ENCODE results near the gene TFDP1.

The TFDP1 gene

DNA sequence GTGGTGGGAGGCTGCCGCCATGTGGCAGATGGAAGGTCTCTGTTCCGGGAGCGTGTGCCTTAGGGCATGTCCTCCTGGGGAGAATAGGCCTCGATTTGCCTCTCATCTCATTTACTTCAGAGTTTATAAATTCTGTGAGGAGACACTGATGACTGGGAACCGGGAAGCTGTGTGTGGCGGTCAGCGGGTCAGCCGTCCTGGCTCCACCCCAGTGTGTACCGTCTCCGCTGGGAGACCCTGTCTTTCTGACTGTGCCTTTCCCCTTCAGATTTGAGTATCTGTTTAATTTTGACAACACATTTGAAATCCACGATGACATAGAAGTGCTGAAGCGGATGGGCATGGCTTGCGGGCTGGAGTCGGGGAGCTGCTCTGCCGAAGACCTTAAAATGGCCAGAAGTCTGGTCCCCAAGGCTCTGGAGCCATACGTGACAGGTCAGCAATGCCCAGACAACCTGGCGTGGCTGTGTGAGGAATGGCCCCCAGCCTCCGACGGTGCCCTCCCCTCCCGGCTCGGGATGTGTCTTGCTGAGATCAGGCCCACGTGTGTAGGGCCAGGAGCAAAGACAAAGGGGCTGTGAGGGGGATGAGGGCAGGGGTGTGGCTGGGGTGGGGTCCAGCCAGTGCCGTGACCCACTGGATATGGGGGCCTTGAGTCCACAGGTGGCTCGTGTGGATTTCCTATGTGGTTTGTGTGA is 51.9 kb downstream of the TFDP1 start:
- H3K27ac ChIP-seq (ENCODE audit: low read depth, low read length), result no peak overlapping the region
- no peaks in the 10 kb centered on the region for H3K27me3 ChIP-seq (ENCODE audit: control insufficient read depth, insufficient read depth, low read length)
- H3K4me1 ChIP-seq (ENCODE audit: control insufficient read depth, insufficient read depth, low read length), result no peaks in the 10 kb centered on the region
- H3K36me3 ChIP-seq (ENCODE audit: control insufficient read depth, insufficient read depth, low read length), result peaks cover 96% of the 10 kb centered on the region
- H3K4me3 ChIP-seq (ENCODE audit: low read depth, low read length), result no peak overlapping the region
- no peak overlapping the region for H3K9ac ChIP-seq (ENCODE audit: low read depth, low read length)
- H3K9me3 ChIP-seq (ENCODE audit: control insufficient read depth, insufficient read depth, low read length), result peaks cover 4% of the 10 kb centered on the region; the same call in 1 of the 2 replicates

- no peaks in the 10 kb centered on the region for H3K27me3 ChIP-seq (ENCODE audit: control insufficient read depth, insufficient read depth, low read length)
- H3K9me3 ChIP-seq (ENCODE audit: control insufficient read depth, insufficient read depth, low read length), result peaks cover 6% of the 10 kb centered on the region; the same call in 1 of the 2 replicates
- H3K36me3 ChIP-seq (ENCODE audit: control insufficient read depth, insufficient read depth, low read length), result peaks cover 96% of the 10 kb centered on the region
- H3K9ac ChIP-seq (ENCODE audit: low read depth, low read length), result no peak overlapping the region
- no peak overlapping the region for H3K4me3 ChIP-seq (ENCODE audit: low read depth, low read length)
- H3K27ac ChIP-seq (ENCODE audit: low read depth, low read length), result no peak overlapping the region
- H3K4me1 ChIP-seq (ENCODE audit: control insufficient read depth, insufficient read depth, low read length), result no peaks in the 10 kb centered on the region
Observed at GRCh38 chr13:113637262-113638160, 53.0 kb downstream of the TFDP1 start.

DNA sequence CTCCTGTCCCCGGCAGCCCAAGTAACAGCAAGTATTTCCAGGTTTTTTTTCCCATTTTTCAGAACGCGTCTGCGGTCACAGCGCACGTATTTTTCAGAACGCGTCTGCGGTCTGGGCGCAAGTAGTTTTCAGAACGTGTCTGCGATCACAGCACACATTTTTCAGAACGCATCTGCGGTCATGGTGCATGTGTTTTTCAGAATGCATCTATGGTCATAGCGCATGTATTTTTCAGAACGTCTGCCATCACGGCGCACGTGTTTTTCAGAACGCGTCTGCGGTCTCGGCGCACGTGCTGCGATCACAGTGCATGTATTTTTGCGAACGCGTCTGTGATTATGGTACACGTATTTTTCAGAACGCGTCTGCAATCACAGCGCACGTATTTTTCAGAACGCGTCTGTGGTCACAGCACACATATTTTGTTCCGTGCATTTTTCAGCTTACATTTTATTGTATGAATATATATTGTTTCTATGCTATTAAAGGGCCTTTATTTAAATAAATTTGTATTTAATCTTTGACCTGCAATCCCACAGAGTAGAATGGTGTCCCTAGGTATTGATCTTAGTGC is 53.7 kb downstream of the TFDP1 start:
- H3K27me3 ChIP-seq (ENCODE audit: control insufficient read depth, insufficient read depth, low read length), result no peaks in the 10 kb centered on the region
- H3K9ac ChIP-seq (ENCODE audit: low read depth, low read length), result no peak overlapping the region
- peaks cover 11% of the 10 kb centered on the region; the same call in 1 of the 2 replicates for H3K9me3 ChIP-seq (ENCODE audit: control insufficient read depth, insufficient read depth, low read length)
- no peak overlapping the region for H3K4me3 ChIP-seq (ENCODE audit: low read depth, low read length)
- H3K27ac ChIP-seq (ENCODE audit: low read depth, low read length), result no peak overlapping the region
- H3K4me1 ChIP-seq (ENCODE audit: control insufficient read depth, insufficient read depth, low read length), result no peaks in the 10 kb centered on the region
- H3K36me3 ChIP-seq (ENCODE audit: control insufficient read depth, insufficient read depth, low read length), result peaks cover 89% of the 10 kb centered on the region

DNA sequence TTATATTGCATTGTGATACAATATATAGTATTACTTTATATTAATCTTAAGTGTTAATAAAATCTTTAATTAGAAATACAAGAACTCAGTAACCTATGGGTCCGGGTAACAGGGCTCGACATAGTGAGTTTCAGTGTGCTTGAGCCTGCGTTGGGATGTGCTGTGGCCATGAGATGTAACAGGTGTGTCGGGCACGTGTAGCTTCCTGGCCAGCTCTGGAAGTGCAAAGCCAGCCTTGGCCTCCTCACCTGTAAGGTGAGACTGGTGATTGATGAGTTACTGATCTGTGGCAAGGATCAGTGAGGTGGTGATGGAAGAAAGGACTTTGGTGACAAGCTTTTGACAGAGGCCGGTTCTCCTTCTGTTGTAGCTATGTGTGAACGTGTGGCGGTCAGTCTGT is 54.3 kb downstream of the TFDP1 start:
- Histone ChIP-seq H3K9me3 (ENCODE audit: control insufficient read depth, insufficient read depth, low read length) (peaks cover 11% of the 10 kb centered on the region; the same call in 1 of the 2 replicates), H3K36me3 (ENCODE audit: control insufficient read depth, insufficient read depth, low read length) (peaks cover 84% of the 10 kb centered on the region), H3K9ac (ENCODE audit: low read depth, low read length) (no peak overlapping the region), H3K4me3 (ENCODE audit: low read depth, low read length) (no peak overlapping the region), H3K4me1 (ENCODE audit: control insufficient read depth, insufficient read depth, low read length) (no peaks in the 10 kb centered on the region), H3K27me3 (ENCODE audit: control insufficient read depth, insufficient read depth, low read length) (no peaks in the 10 kb centered on the region), H3K27ac (ENCODE audit: low read depth, low read length) (no peak overlapping the region)

- Histone ChIP-seq H3K36me3 (ENCODE audit: control insufficient read depth, insufficient read depth, low read length) (peaks cover 75% of the 10 kb centered on the region), H3K4me1 (ENCODE audit: control insufficient read depth, insufficient read depth, low read length) (no peaks in the 10 kb centered on the region), H3K27ac (ENCODE audit: low read depth, low read length) (no peak overlapping the region), H3K4me3 (ENCODE audit: low read depth, low read length) (no peak overlapping the region), H3K9ac (ENCODE audit: low read depth, low read length) (no peak overlapping the region), H3K27me3 (ENCODE audit: control insufficient read depth, insufficient read depth, low read length) (no peaks in the 10 kb centered on the region), H3K9me3 (ENCODE audit: control insufficient read depth, insufficient read depth, low read length) (peaks cover 14% of the 10 kb centered on the region; the same call in 1 of the 2 replicates)
Observed at GRCh38 chr13:113639616-113640262, 55.2 kb downstream of the TFDP1 start.

GRCh38 chr13:113641426-113641825 is 56.9 kb downstream of the TFDP1 start:
- no peaks in the 10 kb centered on the region for H3K27me3 ChIP-seq (ENCODE audit: control insufficient read depth, insufficient read depth, low read length)
- H3K9ac ChIP-seq (ENCODE audit: low read depth, low read length), result no peak overlapping the region
- no peaks in the 10 kb centered on the region for H3K4me1 ChIP-seq (ENCODE audit: control insufficient read depth, insufficient read depth, low read length)
- peaks cover 58% of the 10 kb centered on the region for H3K36me3 ChIP-seq (ENCODE audit: control insufficient read depth, insufficient read depth, low read length)
- peaks cover 14% of the 10 kb centered on the region; the same call in 1 of the 2 replicates for H3K9me3 ChIP-seq (ENCODE audit: control insufficient read depth, insufficient read depth, low read length)
- no peak overlapping the region for H3K27ac ChIP-seq (ENCODE audit: low read depth, low read length)
- no peak overlapping the region for H3K4me3 ChIP-seq (ENCODE audit: low read depth, low read length)

DNA sequence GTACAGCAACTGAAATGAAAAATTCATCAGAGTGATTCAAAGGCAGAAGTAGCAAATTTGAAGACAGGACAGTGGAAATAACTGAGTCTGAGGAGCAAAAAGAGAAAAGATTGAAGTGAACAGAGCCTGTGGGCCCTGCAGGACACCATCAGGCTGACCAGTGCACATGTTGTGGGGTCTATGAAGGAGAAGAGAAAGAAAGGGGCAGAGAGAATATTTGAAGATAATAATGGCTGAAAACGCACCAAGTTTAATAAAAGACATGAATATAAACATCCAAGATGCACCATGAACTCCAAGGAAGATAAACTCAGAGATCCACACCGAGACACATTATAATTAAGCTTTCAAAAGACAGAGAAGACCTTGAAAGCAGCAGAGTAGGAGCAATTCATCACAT is 58.0 kb downstream of the TFDP1 start:
- Histone ChIP-seq H3K4me1 (ENCODE audit: control insufficient read depth, insufficient read depth, low read length) (no peaks in the 10 kb centered on the region), H3K4me3 (ENCODE audit: low read depth, low read length) (no peak overlapping the region), H3K27me3 (ENCODE audit: control insufficient read depth, insufficient read depth, low read length) (no peaks in the 10 kb centered on the region), H3K9me3 (ENCODE audit: control insufficient read depth, insufficient read depth, low read length) (peaks cover 14% of the 10 kb centered on the region; the same call in 1 of the 2 replicates), H3K36me3 (ENCODE audit: control insufficient read depth, insufficient read depth, low read length) (peaks cover 46% of the 10 kb centered on the region), H3K27ac (ENCODE audit: low read depth, low read length) (no peak overlapping the region), H3K9ac (ENCODE audit: low read depth, low read length) (no peak overlapping the region)

DNA sequence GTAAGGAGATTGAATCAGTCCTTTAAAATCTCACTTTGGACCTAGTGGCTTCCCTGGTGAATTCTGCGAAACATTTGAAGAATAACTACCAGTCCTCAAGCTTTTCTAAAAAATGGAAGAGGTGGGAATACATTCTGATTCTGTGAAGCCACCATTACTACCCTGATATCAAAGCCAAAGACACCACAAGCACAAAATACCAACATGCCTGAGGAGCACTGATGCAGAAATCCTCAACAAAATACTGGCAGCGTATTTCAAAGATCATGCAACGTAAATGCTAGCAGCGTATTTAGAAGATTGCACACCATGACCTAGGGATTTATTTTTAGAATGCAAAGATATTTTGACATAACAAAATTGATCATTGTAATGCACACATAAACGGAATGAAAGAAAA is 59.0 kb downstream of the TFDP1 start:
- H3K4me1 ChIP-seq (ENCODE audit: control insufficient read depth, insufficient read depth, low read length), result no peaks in the 10 kb centered on the region
- H3K27ac ChIP-seq (ENCODE audit: low read depth, low read length), result no peak overlapping the region
- H3K27me3 ChIP-seq (ENCODE audit: control insufficient read depth, insufficient read depth, low read length), result no peaks in the 10 kb centered on the region
- peaks cover 36% of the 10 kb centered on the region for H3K36me3 ChIP-seq (ENCODE audit: control insufficient read depth, insufficient read depth, low read length)
- H3K4me3 ChIP-seq (ENCODE audit: low read depth, low read length), result no peak overlapping the region
- peaks cover 14% of the 10 kb centered on the region; the same call in 1 of the 2 replicates for H3K9me3 ChIP-seq (ENCODE audit: control insufficient read depth, insufficient read depth, low read length)
- H3K9ac ChIP-seq (ENCODE audit: low read depth, low read length), result no peak overlapping the region

DNA sequence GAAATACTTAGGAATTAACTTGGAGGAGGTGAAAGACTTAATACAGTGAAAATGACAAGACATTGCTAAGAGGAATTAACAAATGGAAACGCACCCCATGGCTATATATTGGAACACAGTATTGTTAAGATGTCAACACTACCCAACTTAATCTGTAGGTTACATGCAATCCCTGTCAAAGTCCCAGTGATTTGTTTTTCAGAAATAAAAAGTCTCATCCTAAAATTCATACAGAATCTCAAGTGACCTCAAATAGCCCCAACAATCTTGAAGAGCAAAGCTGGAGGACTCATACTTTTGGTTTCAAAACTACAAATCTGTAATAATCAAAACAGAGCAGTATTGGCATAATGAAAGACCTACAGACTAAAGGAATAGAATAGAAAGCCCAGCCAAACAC is 60.2 kb downstream of the TFDP1 start:
- Histone ChIP-seq H3K9ac (ENCODE audit: low read depth, low read length) (no peak overlapping the region), H3K36me3 (ENCODE audit: control insufficient read depth, insufficient read depth, low read length) (peaks cover 24% of the 10 kb centered on the region), H3K27ac (ENCODE audit: low read depth, low read length) (no peak overlapping the region), H3K27me3 (ENCODE audit: control insufficient read depth, insufficient read depth, low read length) (no peaks in the 10 kb centered on the region), H3K4me3 (ENCODE audit: low read depth, low read length) (no peak overlapping the region), H3K9me3 (ENCODE audit: control insufficient read depth, insufficient read depth, low read length) (peaks cover 14% of the 10 kb centered on the region; the same call in 1 of the 2 replicates), H3K4me1 (ENCODE audit: control insufficient read depth, insufficient read depth, low read length) (no peaks in the 10 kb centered on the region)

- no peaks in the 10 kb centered on the region for H3K27me3 ChIP-seq (ENCODE audit: control insufficient read depth, insufficient read depth, low read length)
- peaks cover 14% of the 10 kb centered on the region; the same call in 1 of the 2 replicates for H3K9me3 ChIP-seq (ENCODE audit: control insufficient read depth, insufficient read depth, low read length)
- peaks cover 19% of the 10 kb centered on the region for H3K36me3 ChIP-seq (ENCODE audit: control insufficient read depth, insufficient read depth, low read length)
- no peak overlapping the region for H3K4me3 ChIP-seq (ENCODE audit: low read depth, low read length)
- no peak overlapping the region for H3K27ac ChIP-seq (ENCODE audit: low read depth, low read length)
- no peak overlapping the region for H3K9ac ChIP-seq (ENCODE audit: low read depth, low read length)
- H3K4me1 ChIP-seq (ENCODE audit: control insufficient read depth, insufficient read depth, low read length), result no peaks in the 10 kb centered on the region
Observed at GRCh38 chr13:113645329-113645728, 60.8 kb downstream of the TFDP1 start.
